SU-DHL-6 (cell line): ENCODE measurements around the gene NUDT16.

Source experiments
- CTCF ChIP-seq: fragments of 200-600 bp; sonication (generic); IDR thresholded peaks from one replicate; pipeline ENCODE4 v1.5.1; 2017; ENCODE audit warnings: antibody characterized with exemption, mild to moderate bottlenecking, low read length, moderate library complexity; ENCODE audit not compliant: insufficient read depth, poor library complexity, severe bottlenecking
- EZH2phosphoT487 ChIP-seq: fragments of 200-600 bp; sonication (generic), shearing (Covaris generic); conservative IDR thresholded peaks from 2 replicates; pipeline ENCODE4 v1.6.1; 2018; ENCODE audit warnings: mild to moderate bottlenecking, antibody characterized with exemption, low read length, moderate library complexity, mixed read lengths

- TF ChIP-seq CTCF (no peak), EZH2phosphoT487 (no peak)
Observed at GRCh38 chr3:131341761-131342160, 39.8 kb upstream of the NUDT16 start.
